SK-N-SH treated with all-trans-retinoic acid at 6 μM for 48 hours (cell line): ENCODE data around the gene DIP2B.

Experiments used
- ATAC-seq: fragments of 200-7000 bp; cut with Tn5 transposase; 3 replicates; pipeline ENCODE4 v1.9.1; 2020; ENCODE audit warnings: mild to moderate bottlenecking, moderate library complexity
- ARNTL ChIP-seq: fragments of 450-650 bp; formaldehyde crosslinking; IDR thresholded peaks from 2 replicates; pipeline ENCODE4 v1.5.0; 2020; ENCODE audit warnings: low read depth, mild to moderate bottlenecking, moderate library complexity, borderline replicate concordance
- BACH2 ChIP-seq: fragments of 250-450 bp; sonication (Bioruptor Pico); IDR thresholded peaks from 2 replicates; pipeline ENCODE4 v1.9.0; 2021; ENCODE audit warnings: mild to moderate bottlenecking, borderline replicate concordance
- CSDC2 ChIP-seq: fragments of 250-450 bp; sonication (Bioruptor Pico); IDR thresholded peaks from 2 replicates; pipeline ENCODE4 v1.5.0; 2020; ENCODE audit warnings: mild to moderate bottlenecking, moderate library complexity
- ESRRG ChIP-seq: fragments of 250-450 bp; sonication (Bioruptor Pico); IDR thresholded peaks from 2 replicates; pipeline ENCODE4 v1.6.1; 2021; ENCODE audit warnings: mild to moderate bottlenecking
- GLIS3 ChIP-seq: fragments of 250-450 bp; sonication (Bioruptor Pico); IDR thresholded peaks from 2 replicates; pipeline ENCODE4 v1.5.0; 2020; ENCODE audit warnings: mild to moderate bottlenecking, moderate library complexity
- ISL1 ChIP-seq: fragments of 250-450 bp; sonication (Bioruptor Pico); IDR thresholded peaks from 2 replicates; pipeline ENCODE4 v2.1.2; 2022; ENCODE audit warnings: mild to moderate bottlenecking, moderate library complexity
- OSR1 ChIP-seq: fragments of 250-450 bp; sonication (Bioruptor Pico); IDR thresholded peaks from 2 replicates; pipeline ENCODE4 v1.8.0; 2022; ENCODE audit warnings: moderate library complexity, mild to moderate bottlenecking, inconsistent platforms
- POU6F1 ChIP-seq: fragments of 250-450 bp; sonication (Bioruptor Pico); IDR thresholded peaks from 2 replicates; pipeline ENCODE4 v1.8.0; 2021; ENCODE audit warnings: low read depth, mild to moderate bottlenecking, moderate library complexity, borderline replicate concordance
- PPARA ChIP-seq: fragments of 250-450 bp; sonication (Bioruptor Pico); IDR thresholded peaks from 2 replicates; pipeline ENCODE4 v1.5.0; 2020; ENCODE audit warnings: mild to moderate bottlenecking, borderline replicate concordance
- RARB ChIP-seq: fragments of 250-450 bp; sonication (Bioruptor Pico); IDR thresholded peaks from 2 replicates; pipeline ENCODE4 v1.8.0; 2021; ENCODE audit warnings: mild to moderate bottlenecking, moderate library complexity
- SNAI2 ChIP-seq: fragments of 250-450 bp; sonication (Bioruptor Pico); IDR thresholded peaks from 2 replicates; pipeline ENCODE4 v1.5.0; 2020; ENCODE audit warnings: mild to moderate bottlenecking, moderate library complexity
- TCF4 ChIP-seq: fragments of 250-450 bp; sonication (Bioruptor Pico); IDR thresholded peaks from 2 replicates; pipeline ENCODE4 v1.8.0; 2021; ENCODE audit warnings: mild to moderate bottlenecking, moderate library complexity, borderline replicate concordance
- TOX ChIP-seq: fragments of 250-450 bp; sonication (Bioruptor Pico); IDR thresholded peaks from 2 replicates; pipeline ENCODE4 v1.8.0; 2021; ENCODE audit warnings: mild to moderate bottlenecking, moderate library complexity, borderline replicate concordance
- ZC3H10 ChIP-seq: fragments of 250-450 bp; sonication (Bioruptor Pico); IDR thresholded peaks from 2 replicates; pipeline ENCODE4 v1.5.1; 2021; ENCODE audit warnings: mild to moderate bottlenecking, moderate library complexity
- ZFP3 ChIP-seq: fragments of 250-450 bp; sonication (Bioruptor Pico); IDR thresholded peaks from 2 replicates; pipeline ENCODE4 v1.5.0; 2020; ENCODE audit warnings: mild to moderate bottlenecking, moderate library complexity
- ZFP30 ChIP-seq: fragments of 450-650 bp; formaldehyde crosslinking; IDR thresholded peaks from 2 replicates; pipeline ENCODE4 v1.5.0; 2022; ENCODE audit warnings: mild to moderate bottlenecking, moderate library complexity
- ZNF565 ChIP-seq: fragments of 450-650 bp; formaldehyde crosslinking; conservative IDR thresholded peaks from 2 replicates; pipeline ENCODE4 v1.5.0; 2020; ENCODE audit warnings: low read depth, mild to moderate bottlenecking, moderate library complexity
- ZNF70 ChIP-seq: fragments of 450-650 bp; formaldehyde crosslinking; IDR thresholded peaks from 2 replicates; pipeline ENCODE4 v1.5.0; 2020; ENCODE audit warnings: mild to moderate bottlenecking, moderate library complexity
- ZNF8 ChIP-seq: fragments of 450-650 bp; formaldehyde crosslinking; IDR thresholded peaks from 2 replicates; pipeline ENCODE4 v1.5.0; 2020; ENCODE audit warnings: mild to moderate bottlenecking, moderate library complexity
- TF ChIP-seq, protein P1 (sequence below): fragments of 250-450 bp; sonication (Bioruptor Pico); IDR thresholded peaks from 2 replicates; pipeline ENCODE4 v1.5.1; 2020; ENCODE audit warnings: low read depth, mild to moderate bottlenecking, moderate library complexity
- TF ChIP-seq, protein P2 (sequence below): fragments of 250-450 bp; sonication (Bioruptor Pico); IDR thresholded peaks from 2 replicates; pipeline ENCODE4 v1.8.0; 2020; ENCODE audit warnings: mild to moderate bottlenecking, moderate library complexity, borderline replicate concordance

Gene DIP2B

DNA sequence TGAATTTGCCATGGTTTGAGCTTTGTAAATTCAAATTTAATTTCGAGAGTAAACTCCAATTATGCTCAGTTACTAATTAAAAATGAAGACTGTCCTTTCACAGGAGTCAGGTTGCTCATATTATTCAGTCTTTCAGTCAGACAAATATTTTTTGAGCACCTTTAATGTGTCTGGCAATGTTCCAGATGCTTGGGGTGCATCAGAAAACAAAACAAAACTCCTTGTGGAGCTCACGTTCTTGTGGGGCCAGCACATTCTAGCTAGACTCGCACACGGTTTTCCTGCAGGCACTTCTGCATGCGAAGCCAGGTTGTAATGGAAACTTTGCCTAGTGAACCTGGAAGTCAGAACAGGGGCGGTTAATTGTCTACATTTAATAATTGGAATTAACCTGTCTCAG is 195.2 kb downstream of the DIP2B start:
- no peak for TF ChIP-seq ZC3H10 (CRISPR knock-in tag)
- TF ChIP-seq, all 23 proteins: peak for 0
- no peak for ATAC-seq

GRCh38 chr12:50706606-50707005 is 201.8 kb downstream of the DIP2B start:
- ATAC-seq: no peak
- TF ChIP-seq ZNF565 (CRISPR knock-in tag): no peak
- TF ChIP-seq ZFP3 (CRISPR knock-in tag): no peak
- TF ChIP-seq, protein P1, sequence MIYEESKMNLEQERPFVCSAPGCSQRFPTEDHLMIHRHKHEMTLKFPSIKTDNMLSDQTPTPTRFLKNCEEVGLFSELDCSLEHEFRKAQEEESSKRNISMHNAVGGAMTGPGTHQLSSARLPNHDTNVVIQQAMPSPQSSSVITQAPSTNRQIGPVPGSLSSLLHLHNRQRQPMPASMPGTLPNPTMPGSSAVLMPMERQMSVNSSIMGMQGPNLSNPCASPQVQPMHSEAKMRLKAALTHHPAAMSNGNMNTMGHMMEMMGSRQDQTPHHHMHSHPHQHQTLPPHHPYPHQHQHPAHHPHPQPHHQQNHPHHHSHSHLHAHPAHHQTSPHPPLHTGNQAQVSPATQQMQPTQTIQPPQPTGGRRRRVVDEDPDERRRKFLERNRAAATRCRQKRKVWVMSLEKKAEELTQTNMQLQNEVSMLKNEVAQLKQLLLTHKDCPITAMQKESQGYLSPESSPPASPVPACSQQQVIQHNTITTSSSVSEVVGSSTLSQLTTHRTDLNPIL (CRISPR knock-in tag): no peak
- no peak for TF ChIP-seq ARNTL (CRISPR knock-in tag)
- TF ChIP-seq ESRRG (CRISPR knock-in tag): no peak
- TF ChIP-seq RARB (CRISPR knock-in tag): no peak
- TF ChIP-seq ZNF8 (CRISPR knock-in tag): no peak
- TF ChIP-seq TOX (CRISPR knock-in tag): no peak
- TF ChIP-seq POU6F1 (CRISPR knock-in tag): no peak
- no peak for TF ChIP-seq ISL1 (CRISPR knock-in tag)

DNA sequence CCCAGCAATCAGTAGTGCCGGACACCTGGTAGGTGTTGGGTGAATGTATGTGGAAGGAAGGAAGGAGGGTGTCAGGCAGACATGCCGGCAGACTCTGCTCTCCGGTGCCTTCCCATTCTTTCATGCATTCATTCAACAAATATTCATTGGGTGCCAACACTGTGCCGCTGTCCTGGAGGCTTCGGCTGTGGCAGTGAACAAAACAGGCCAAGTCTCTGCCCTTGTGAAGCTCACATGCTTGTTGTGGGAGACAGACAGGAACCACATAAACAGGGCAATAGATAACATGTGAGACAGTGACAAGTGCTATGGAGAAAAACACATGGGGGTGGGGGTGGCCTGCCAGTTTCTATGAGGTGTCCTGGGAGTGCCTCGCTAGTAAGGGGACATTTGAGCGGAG is 202.6 kb downstream of the DIP2B start:
- no peak for ATAC-seq
- no peak for TF ChIP-seq ESRRG (CRISPR knock-in tag)
- no peak for TF ChIP-seq OSR1 (CRISPR knock-in tag)
- TF ChIP-seq PPARA (CRISPR knock-in tag): no peak
- TF ChIP-seq ZC3H10 (CRISPR knock-in tag): no peak
- no peak for TF ChIP-seq ZNF70 (CRISPR knock-in tag)
- no peak for TF ChIP-seq ISL1 (CRISPR knock-in tag)
- TF ChIP-seq TOX (CRISPR knock-in tag): no peak
- TF ChIP-seq RARB (CRISPR knock-in tag): no peak
- no peak for TF ChIP-seq ZFP30 (CRISPR knock-in tag)
- no peak for TF ChIP-seq CSDC2 (CRISPR knock-in tag)
- TF ChIP-seq, protein P2, sequence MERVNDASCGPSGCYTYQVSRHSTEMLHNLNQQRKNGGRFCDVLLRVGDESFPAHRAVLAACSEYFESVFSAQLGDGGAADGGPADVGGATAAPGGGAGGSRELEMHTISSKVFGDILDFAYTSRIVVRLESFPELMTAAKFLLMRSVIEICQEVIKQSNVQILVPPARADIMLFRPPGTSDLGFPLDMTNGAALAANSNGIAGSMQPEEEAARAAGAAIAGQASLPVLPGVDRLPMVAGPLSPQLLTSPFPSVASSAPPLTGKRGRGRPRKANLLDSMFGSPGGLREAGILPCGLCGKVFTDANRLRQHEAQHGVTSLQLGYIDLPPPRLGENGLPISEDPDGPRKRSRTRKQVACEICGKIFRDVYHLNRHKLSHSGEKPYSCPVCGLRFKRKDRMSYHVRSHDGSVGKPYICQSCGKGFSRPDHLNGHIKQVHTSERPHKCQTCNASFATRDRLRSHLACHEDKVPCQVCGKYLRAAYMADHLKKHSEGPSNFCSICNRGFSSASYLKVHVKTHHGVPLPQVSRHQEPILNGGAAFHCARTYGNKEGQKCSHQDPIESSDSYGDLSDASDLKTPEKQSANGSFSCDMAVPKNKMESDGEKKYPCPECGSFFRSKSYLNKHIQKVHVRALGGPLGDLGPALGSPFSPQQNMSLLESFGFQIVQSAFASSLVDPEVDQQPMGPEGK (CRISPR knock-in tag): no peak
- TF ChIP-seq, protein P1 (CRISPR knock-in tag): no peak
- TF ChIP-seq POU6F1 (CRISPR knock-in tag): no peak
- TF ChIP-seq GLIS3: no peak

DNA sequence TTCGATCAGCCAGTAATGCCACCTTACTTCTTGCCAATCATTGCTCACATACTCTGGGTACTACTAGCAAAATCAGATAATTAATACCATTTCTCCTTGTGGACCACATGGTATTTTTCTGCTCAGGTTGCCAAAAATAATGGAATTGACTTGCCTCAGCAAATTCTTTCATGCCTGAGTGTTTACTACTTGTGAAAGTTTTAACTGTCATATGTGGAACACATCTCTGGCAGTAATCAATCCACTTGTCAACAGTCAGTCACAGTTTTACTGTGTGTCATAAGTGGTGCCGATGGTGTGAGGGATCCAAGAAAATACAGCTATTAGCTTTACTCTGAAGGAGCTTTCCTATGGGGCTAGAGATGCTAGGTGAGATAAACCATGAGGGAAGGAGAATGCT is 203.8 kb downstream of the DIP2B start:
- TF ChIP-seq TOX (CRISPR knock-in tag) (no peak), ZFP3 (CRISPR knock-in tag) (no peak), ZC3H10 (CRISPR knock-in tag) (no peak), ZNF8 (CRISPR knock-in tag) (no peak), TCF4 (no peak), ARNTL (CRISPR knock-in tag) (no peak), ESRRG (CRISPR knock-in tag) (no peak), SNAI2 (CRISPR knock-in tag) (no peak), RARB (CRISPR knock-in tag) (no peak), OSR1 (CRISPR knock-in tag) (no peak), BACH2 (CRISPR knock-in tag) (no peak), CSDC2 (CRISPR knock-in tag) (no peak), PPARA (CRISPR knock-in tag) (no peak), GLIS3 (no peak), ZNF565 (CRISPR knock-in tag) (no peak)
- TF ChIP-seq, protein P2 (CRISPR knock-in tag): no peak
- TF ChIP-seq, protein P1 (CRISPR knock-in tag): no peak
- TF ChIP-seq, all 23 proteins: peak for 0
- ATAC-seq: no peak
